D721Med (cell line): ENCODE data around the gene NRG2.

Source experiments
- DNase-seq: peaks from one replicate; pipeline ENCODE4 v3.0.0; 2011; ENCODE audit warnings: low spot score; ENCODE audit not compliant: insufficient read length
- FAIRE-seq: peaks from 2 replicates; lab custom pipeline; 2011; peaks lifted over from hg19 to GRCh38; lab: Jason Lieb, UNC
- CTCF ChIP-seq: IDR thresholded peaks from 2 replicates; pipeline ENCODE4 v1.5.1; 2012; ENCODE audit warnings: mild to moderate bottlenecking, control low read depth; ENCODE audit not compliant: insufficient read depth; ENCODE audit errors: missing control alignments

Gene NRG2

GRCh38 chr5:139855451-139855850, 187.6 kb downstream of the NRG2 start:
- no peak for FAIRE-seq
- TF ChIP-seq CTCF = no peak
- no peak for DNase-seq

GRCh38 chr5:139854953-139855352, 188.1 kb downstream of the NRG2 start:
- DNase-seq (no peak), FAIRE-seq (no peak)
- TF ChIP-seq CTCF = no peak

GRCh38 chr5:139854029-139854605, 189.0 kb downstream of the NRG2 start:
- DNase-seq = no peak
- no peak for FAIRE-seq
- no peak for TF ChIP-seq CTCF

- no peak for DNase-seq
- TF ChIP-seq CTCF = no peak
- no peak for FAIRE-seq
Observed at GRCh38 chr5:139852696-139853095, 190.4 kb downstream of the NRG2 start.

- DNase-seq = no peak
- FAIRE-seq = no peak
- TF ChIP-seq CTCF = no peak
Observed at GRCh38 chr5:139851558-139851957, 191.5 kb downstream of the NRG2 start.

- FAIRE-seq (no peak), DNase-seq (no peak)
- no peak for TF ChIP-seq CTCF
Observed at GRCh38 chr5:139850423-139851016, 192.6 kb downstream of the NRG2 start.

- no peak for TF ChIP-seq CTCF
- DNase-seq = no peak
- FAIRE-seq = no peak
Observed at GRCh38 chr5:139849942-139850341, 193.2 kb downstream of the NRG2 start.
